HG03558 (cell line): ENCODE data around the gene SELPLG.
"Not testable (repeated sequence)": the region's sequence is repeated elsewhere in the genome, so short reads cannot be mapped to it uniquely, and the experiment has no call there.

ENCODE experiments used
- ATAC-seq: cut with Tn5 transposase; IDR thresholded peaks from one replicate; pipeline ENCODE4 v1.9.1; 2021; ENCODE audit warnings: moderate number of reproducible peaks; ENCODE audit not compliant: unreplicated experiment; ENCODE audit errors: extremely low read depth

Gene SELPLG

DNA sequence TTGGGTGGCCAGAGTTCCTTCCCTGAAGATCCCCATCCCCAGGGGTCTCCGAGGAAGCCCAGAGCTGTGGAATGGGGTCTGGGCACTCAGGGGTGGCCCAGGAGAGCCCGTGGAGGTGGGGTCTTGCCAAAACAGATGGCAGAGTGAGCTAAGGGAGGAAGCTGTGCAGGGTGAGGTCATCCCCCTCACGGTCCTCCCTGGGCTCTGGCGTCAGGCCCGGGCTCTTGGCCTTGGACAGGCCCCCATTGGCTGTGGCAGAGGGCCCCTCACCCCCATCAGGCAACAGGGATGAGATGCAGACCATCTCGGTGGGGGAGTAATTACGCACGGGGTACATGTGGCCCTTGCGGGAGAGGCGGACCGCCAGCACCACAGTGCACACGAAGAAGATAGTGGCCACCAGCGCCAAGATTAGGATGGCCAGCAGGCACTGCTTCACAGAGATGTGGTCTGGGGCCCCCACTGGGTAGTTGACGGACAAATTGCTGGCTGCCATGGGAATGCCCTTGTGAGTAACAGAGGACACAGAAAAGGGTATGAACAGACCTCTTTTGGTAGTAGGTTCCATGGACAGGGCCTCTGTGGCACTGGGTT is 10.7 kb downstream of the SELPLG start:
- no peak for ATAC-seq

DNA sequence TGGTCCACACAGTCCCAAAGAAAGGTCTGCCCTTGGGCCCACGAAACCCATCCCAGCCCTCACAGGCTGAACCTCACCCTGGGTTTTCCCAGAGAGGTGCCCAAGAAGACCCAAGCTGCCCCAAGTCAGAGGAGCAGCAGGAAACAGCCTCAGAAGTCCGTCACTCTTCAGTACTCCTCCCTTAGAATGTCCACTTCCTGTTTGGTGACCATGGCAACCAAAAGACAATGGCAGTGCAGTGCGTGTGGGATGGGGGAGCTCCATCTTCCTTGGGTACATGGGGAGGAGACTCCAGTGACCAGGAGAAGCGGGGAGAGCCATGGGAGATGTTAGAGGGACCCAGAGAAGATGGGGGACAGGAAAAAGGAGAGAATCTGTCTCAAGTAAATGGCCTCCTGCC is 11.3 kb downstream of the SELPLG start:
- no peak for ATAC-seq

DNA sequence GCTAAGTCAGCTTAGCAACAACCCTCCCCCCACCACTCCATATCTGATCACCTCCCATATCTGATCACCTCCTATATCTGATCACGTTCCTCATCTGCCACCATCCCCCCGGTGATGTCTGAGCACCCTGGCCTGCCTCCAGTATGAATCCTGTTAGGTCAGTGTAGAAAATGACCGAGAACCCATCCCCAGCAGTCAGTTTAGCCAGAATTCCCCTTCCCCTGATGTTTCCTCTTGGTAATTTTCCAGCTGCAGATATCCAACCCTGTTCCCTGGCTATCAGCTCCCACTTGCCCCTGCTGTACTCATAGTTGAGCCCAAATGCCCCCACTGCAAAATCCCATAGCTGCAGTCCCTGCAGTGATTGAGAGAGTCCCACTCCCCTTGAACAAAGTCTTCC is 12.5 kb downstream of the SELPLG start:
- ATAC-seq: no peak

DNA sequence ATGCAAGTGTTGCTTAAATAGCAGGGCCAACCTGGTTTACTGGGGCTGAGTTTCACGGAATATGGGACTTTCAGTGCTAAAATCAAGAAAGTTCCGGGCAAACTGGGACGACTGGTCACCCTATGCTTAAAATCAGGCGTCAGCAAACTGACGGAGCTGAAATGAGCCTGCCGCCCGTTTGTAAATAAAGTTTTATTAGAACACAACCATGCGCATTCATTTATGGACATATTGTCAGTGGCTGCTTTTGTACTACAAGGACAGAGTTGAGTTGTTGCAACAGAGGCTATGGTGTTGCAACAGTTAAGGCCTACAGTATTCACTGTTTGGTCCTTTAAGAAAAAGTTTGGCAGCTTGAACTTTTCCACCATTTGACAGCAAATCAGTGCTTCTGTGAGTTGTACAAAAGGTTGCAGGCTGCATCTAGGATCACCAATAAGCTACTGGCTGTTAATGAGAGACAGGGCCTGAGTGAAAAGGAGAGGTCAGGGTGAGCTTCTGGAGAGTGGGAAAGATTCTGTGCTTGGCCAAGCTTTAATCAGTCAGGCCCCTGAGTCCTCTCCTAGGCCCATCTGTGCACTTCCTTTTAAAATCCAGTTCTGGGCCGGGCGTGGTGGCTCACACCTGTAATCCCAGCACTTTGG is 13.3 kb downstream of the SELPLG start:
- no peak for ATAC-seq

DNA sequence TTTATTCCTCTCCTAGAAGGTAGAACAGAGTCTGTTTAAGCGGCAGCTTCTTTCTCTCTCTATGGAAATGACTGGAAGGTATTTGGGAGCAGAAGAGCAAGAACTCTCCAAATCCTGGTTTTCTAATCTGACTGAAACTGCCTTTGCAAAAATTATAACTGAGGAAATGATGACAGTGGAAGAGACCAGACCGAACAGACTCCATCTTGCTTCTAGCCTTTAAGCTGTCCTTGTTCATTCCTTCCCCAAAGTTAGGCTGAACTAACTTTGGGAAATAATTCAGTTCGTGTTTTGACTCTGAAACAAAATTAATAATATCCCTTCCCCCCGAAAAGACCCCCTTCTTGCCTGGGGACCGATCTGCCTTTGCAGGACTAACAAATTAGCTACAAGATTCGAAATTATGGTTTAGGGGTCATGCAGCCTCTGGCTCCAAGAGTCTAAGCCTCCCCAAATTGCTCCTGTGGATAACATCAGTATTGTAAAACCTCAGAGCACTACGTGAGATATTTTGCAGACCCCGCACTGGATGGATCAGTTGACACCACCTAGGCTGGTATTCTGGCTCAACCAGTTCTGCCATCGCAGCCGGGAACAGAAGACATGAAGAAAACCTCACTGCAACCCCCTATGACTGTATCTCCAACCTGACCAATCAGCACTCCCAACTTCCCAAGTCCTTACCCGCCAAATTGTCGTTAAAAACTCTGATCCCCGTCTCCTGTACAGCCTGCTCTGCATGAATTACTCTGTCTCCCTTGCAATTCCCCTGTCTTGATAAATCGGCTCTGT is 14.1 kb downstream of the SELPLG start:
- ATAC-seq: no peak

DNA sequence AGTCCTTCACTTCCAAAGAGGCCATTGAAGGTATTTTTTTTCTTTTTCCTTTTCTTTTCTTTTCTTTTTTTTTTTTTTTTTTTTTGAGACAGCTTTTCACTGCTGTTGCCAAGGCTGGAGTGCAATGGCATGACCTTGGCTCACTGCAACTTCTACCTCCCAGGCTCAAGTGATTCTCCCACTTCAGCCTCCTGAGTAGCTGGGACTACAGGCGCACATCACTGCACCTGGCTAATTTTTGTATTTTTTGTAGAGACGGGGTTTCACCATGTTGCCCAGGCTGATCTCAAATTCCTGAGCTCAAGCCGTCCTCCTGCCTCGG is 14.8 kb downstream of the SELPLG start:
- not testable (repeated sequence) for ATAC-seq

DNA sequence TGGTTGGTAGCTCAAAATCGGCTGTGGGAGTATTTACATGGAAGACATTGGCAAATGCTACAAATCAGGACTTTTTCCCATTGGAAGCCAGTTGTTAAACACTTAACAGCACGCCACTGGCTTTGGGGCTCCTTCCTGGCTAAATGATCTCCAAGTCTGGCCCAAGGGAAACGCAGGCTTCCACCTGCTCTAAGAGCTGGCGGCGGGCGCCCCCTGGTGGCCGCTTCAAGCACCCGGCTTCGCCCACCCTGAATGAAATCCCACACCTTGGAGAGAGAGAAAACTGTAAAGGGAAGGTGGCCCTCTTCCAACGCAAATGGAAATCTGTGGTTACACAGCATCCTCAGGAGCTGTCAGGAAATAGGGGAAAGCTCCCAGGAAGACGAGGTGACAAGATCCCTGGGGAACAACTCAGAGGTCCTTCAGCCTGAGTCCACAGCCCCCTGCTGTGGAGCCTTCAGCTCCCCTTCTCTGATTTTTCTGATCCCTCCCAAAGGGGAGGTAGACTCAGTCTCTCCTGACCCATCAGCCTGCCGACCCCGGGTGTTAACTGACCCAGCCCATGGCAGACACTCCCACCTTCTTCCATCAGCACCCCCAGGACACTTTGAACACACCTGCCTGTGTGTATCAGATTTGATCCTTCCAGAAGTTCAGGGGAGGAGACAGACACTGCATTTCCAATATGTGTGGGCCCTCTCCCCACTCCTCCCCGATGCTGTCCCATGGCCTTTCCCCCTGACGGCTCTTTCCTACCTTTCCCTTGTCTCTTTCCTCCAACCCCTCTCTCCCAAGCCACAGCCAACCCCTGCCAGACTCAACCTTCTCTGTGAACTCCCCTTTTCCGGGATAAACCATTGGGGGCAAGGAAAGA is 15.4 kb downstream of the SELPLG start:
- no peak for ATAC-seq

DNA sequence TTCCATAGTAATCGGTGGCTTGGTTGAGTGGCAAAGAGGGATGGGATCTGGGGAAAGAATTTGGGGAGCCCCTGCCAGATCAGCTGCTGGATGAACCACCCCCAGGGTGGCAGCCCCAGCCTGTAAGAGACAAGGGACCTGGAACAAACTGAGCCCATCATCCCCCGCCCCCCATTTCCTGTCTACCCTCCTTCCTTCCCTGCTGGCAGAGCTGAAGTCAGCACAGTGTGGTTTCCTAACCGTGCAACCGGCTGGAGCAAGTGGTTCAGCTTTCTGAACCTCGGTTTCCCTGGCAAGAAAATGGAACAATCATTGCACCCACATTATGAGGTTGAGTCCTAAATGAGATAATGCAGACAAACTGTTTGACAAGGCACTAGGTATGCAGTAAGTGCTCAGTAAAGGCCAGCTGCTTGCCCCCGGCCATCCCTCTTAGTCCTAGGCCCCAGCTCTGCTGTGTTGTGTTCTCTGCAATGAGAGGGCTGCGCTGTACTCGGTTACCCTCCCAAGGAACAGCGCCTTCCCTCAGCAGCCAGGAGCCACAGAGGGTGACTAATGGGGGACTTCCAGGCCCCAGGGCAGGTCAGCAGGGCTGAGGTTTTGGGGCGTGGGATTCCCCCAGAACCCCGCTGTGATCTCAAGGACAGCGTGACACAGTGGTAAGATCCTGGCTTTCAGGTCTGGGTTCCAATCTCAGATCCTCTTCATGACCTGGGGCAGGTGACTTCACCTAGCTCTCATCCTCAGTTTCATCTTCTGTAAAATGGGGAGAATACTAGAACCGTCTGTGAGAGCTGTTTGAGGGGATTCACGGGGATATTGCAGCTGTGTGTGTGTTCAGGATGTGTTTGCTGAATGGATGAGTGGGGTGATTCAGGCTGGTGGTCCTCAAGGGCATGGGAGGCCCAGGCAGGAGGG is 16.5 kb downstream of the SELPLG start:
- peak; percentile 60 for ATAC-seq

DNA sequence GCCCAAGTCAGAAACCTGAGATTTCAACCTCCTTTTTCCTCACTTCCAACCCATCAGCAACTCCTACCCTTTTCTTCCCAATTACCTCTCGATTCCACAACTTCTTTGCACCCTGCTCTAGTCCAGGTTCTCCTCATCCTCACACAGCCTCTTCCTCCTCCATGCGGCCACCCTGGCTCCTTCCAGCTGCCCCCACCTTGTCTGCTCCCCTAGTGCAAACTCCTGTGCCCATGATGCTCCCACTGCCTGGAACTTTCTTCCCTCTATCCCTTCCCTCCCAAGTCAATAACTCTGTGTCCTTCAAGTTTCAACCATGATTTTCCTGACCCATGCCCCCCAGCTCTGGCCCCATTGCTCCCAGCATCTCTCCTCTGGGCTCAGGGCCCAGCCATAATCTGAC is 17.3 kb downstream of the SELPLG start:
- no peak for ATAC-seq

DNA sequence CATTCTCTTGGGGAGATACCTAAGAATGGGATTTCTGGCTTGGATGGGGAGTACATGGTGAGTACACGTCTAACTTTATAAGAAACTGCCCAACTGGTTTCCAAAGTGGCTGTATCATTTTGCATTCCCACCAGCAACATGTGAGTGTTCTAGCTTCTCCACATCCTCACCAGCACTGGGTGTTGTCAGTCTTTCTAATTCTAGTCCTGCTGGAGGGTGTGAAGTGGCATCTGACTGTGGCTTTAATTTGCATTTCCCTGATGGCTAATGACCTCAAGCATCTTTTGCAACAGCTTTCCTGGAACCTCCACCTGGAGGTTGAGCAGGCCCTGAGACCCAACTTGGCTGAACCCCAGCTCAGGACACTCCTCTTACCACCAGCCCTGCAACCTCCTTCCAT is 17.8 kb downstream of the SELPLG start:
- no peak for ATAC-seq

DNA sequence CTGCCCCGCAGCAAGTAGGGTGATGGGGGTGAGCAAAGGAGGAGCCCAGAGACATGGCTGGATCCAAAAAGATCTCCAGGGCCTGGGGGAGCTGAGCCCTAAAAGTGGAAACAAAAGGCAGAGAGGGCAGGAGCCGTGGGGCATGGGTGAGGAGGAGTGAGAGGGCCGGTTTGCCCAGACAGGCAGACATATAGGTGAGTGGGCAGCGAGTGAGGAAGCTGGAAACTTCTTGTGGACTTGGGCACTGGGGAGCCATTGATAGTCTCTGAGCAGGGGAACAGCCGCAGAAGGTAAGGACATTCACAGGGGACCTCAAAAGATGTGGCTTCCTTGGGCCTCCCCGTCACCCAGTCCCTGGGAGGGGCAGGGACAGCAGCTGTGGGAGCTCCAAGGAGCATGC is 19.1 kb downstream of the SELPLG start:
- ATAC-seq: no peak

DNA sequence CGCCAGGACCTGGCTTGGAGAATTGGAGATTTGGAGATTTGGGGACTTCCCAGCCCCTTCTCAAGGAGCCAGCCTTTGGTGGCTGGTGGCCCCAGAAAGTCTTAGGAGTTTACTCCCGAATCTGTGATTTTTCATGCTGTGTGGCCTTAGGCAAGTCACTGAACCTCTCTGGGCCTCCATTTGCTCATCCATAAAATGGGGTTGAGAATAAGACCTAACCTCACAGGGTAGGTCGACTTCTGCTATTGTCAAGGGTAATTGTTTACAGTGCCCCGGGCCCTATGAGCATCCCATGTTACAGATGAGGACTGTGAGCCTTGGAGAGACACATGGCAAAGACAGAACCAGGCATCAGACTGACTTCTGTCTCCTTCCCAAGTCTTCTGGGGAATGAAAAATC is 19.7 kb downstream of the SELPLG start:
- no peak for ATAC-seq

DNA sequence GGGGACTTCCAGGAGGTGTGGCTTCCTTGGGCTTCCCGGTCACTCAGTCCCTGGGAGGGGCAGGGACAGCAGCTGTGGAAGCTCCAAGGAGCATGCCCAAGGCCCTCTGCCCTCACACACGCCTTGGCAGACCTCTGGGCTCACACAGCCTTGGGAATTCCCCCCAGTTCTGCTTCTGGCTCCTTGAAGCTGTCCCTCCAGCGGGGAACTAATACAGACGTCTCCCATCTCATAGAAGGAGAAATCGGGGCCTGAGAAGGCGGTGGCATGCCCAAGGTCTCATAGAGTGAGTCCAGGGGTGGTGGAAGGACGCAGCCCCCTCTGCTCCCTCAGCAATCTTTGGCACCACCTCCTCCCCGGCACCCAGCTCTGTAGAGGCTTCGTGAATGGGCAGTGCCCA is 20.1 kb downstream of the SELPLG start:
- ATAC-seq: no peak

DNA sequence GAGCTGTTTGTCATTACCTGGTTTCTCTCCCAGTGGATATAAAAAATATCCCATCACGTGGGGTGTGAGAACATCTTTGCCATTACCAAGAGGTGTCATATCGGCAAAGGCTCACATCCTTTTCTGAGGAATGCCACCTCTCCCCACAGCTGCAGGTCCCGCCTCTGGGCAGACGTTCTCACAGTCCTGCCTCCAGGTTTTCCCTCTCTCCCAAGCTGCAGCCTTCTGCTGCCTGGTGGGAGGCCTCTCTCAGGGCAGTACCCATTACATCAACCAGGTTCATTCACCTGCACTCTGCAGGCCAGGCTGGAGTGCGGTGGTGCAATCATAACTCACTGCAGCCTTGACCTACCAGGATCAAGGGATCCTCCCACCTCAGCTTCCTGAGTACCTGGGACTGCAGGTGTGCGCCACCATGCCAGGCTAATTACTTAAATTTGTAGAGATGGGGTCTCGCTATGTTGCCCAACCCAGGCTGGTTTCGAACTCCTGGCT is 20.9 kb downstream of the SELPLG start:
- no peak for ATAC-seq

DNA sequence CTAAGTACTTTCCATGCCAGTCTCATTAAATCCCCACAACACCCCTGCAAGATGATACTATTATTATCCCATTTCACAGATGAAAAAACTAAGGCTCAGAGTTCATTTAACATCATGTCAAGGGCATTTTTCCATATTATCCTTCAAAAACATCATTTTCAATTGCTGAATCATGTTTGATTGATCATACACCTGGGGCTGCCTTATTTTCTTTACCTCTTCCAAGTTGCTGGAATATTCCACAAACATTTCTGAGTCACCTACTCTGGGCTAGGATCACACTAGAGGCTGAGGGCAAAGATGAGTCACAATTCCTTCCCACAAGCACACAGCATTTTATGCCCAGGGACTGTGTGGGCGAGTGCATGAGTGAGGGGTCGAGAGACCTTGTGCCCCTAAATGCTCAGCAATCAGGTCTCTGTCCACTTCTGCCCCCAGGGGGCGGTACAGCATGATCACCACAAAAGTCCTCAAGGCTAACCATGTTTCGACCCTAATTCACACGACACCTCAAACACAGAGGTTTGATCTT is 21.7 kb downstream of the SELPLG start:
- no peak for ATAC-seq

DNA sequence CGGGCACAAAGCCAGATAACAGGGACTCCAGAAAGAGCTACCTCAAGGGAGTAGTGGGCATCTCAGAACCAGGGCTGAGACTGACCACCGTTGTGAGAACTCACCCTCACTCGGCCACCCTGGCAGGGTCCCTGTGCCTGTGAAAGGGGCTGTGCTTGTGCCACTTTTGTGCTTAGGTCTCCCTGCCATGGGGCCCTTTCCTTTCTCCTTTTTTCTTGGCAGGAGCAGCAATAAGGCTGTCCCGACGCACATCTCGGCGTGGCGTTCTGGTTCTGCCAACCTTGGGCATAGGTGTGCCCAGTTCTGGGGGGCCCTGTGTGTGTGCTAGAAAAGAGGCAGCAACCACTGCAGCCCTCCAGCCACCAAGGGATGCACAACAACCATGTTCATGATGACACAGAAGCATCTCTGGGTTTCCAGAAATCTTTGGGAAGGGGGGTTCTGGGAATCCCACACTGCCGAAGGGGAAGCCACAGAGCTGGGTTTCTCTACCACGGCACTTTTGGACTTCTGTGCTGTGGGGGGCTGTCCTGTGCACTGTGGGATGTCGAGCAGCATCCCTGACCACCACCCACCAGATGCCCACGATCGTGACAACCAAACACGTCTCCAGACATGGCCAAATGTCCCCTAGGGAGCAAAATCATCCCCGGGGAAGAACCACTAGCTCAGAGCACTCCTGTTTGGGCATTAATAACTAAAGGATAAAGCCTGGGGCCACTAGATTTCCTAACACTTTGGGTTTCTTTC is 22.7 kb downstream of the SELPLG start:
- ATAC-seq: no peak

DNA sequence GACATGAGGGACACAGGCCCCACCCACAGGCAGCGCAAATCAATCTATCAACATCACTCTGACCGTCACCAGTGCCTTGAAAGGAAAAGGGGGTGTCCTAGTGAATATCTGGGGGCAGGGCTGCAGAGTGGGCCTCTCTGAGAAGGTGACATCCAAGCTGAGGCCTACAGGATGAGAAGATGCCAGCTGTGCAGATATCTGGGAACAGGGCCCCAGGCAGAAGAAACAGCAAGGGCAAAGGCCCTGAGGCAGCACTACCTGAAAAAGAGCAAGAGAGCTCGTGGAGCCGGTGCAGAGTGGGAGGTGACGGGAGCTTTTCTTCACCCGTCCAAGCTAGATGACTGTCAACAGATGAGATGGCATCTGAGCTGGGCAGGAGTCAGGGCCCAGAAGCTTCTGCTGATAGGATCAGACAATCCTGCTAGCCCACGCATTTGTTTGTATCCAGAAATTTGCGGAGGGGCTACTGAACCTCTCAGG is 23.3 kb downstream of the SELPLG start:
- ATAC-seq: no peak

DNA sequence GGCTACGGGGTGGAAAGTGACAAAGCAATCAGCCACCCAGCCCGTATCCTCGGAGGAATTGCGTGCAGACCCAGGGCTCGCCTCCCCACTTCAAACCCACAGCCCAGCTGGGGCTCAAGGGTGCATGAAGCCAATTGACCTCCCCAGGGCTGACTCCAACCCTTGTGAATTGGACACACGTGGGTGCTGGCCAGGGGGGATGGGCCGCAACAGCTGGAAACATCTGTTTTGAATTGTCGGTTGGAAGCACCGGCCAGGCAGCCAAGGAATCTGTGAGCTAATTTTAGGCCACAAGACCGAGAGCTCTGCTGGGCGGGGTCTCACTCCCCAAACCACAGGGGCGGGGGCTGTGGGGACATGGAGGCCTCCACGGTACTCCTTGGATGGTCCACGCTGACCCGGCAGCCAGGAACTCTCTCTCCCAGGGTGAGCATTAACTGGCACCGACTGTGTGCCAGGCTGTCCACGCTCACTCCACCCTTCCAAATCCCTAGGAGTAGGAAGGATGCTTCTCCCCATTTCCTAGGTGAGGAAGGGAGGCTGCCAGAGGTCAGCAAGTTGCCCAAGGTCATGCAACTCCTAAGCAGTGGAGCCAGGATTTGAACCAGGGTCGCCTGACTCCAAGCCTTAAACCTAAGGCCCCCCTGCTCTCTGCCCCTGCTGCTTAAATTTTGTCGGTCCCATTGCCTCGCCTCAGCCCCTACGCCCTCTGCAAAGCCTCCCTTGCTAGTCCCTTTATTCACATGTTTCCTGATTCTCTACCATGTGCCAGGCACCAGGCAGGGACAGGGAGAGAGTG is 24.0 kb downstream of the SELPLG start:
- no peak for ATAC-seq
